ENCODE measurements around the gene TNFRSF6B. TPM values are rescaled to one million over a fixed set of nuclear protein-coding genes. Genes with fewer than 3 reads are reported as not detected.

TNFRSF6B gene
- total RNA-seq, 1 donor from 2014 or later = 3.2 TPM

Other genes with a start within 250 kb of the TNFRSF6B start
- 0.46 TPM for gene KCNQ2, start 224.0 kb upstream of the TNFRSF6B start, total RNA-seq
- gene EEF1A2, start 197.6 kb upstream of the TNFRSF6B start, total RNA-seq = 56.3 TPM
- gene PPDPF, start 175.9 kb upstream of the TNFRSF6B start, total RNA-seq = 793 TPM
- 11.0 TPM for gene PTK6, start 159.3 kb upstream of the TNFRSF6B start, total RNA-seq
- gene SRMS, start 148.9 kb upstream of the TNFRSF6B start, total RNA-seq = not detected
- gene FNDC11, start 142.5 kb upstream of the TNFRSF6B start, total RNA-seq = 1.4 TPM
- gene HELZ2, start 122.4 kb upstream of the TNFRSF6B start, total RNA-seq = 48.9 TPM
- gene GMEB2, start 69.6 kb upstream of the TNFRSF6B start, total RNA-seq = 12.1 TPM
- gene STMN3, start 43.2 kb upstream of the TNFRSF6B start, total RNA-seq = 11.1 TPM
- 30.2 TPM for gene RTEL1, start 38.3 kb upstream of the TNFRSF6B start, total RNA-seq
- 52.2 TPM for gene ARFRP1, start 11.3 kb downstream of the TNFRSF6B start, total RNA-seq
- gene ZGPAT, start 11.4 kb downstream of the TNFRSF6B start, total RNA-seq = 34.7 TPM
- 14.8 TPM for gene LIME1, start 40.0 kb downstream of the TNFRSF6B start, total RNA-seq
- gene SLC2A4RG, start 43.1 kb downstream of the TNFRSF6B start, total RNA-seq = 93.6 TPM
- gene ZBTB46, start 134.6 kb downstream of the TNFRSF6B start, total RNA-seq = 9.0 TPM
- not detected for gene ABHD16B, start 164.8 kb downstream of the TNFRSF6B start, total RNA-seq
- gene TPD52L2, start 168.6 kb downstream of the TNFRSF6B start, total RNA-seq = 72.3 TPM
- 53.0 TPM for gene DNAJC5, start 198.5 kb downstream of the TNFRSF6B start, total RNA-seq

Measured in mucosa of gallbladder (tissue), 1 donor.